Right lobe of liver (tissue), 6 donors: ENCODE results near the gene PADI2. TPM values are rescaled to one million over a fixed set of nuclear protein-coding genes. Genes with fewer than 3 reads are reported as not detected.
A peak's percentile ranks its signal among the peaks of the same experiment; 100 is the strongest.

Experiments used
- ATAC-seq, 4 donors: fragments of 200-7000 bp; cut with Tn5 transposase; one replicate each; pipeline ENCODE4 v1.9.1; 2020; ENCODE audit warnings: mild to moderate bottlenecking in 4 of 4, moderate library complexity in 4 of 4
- DNase-seq, 3 donors: peaks; one replicate each; pipeline ENCODE4 v3.0.0-alpha.2; 2020
- H3K27ac ChIP-seq, 3 donors: fragments of 200-600 bp; one replicate each; pipeline ENCODE4 v1.8.0; 2022
- H3K27me3 ChIP-seq, 2 donors: fragments of 200-600 bp; one replicate each; pipeline ENCODE4 v1.8.0; 2022
- H3K36me3 ChIP-seq, 4 donors: fragments of 200-600 bp; sonication (generic) in 1 of 4; one replicate each; pipeline versions ENCODE4 v1.5.1 to v1.8.0; 2017 to 2022; ENCODE audit warnings: control low read depth in 1 of 4
- H3K4me1 ChIP-seq, 4 donors: fragments of 200-600 bp; sonication (generic) in 1 of 4; one replicate each; pipeline versions ENCODE4 v1.5.1 to v1.8.0; 2017 to 2022; ENCODE audit warnings: control low read depth in 1 of 4
- H3K4me3 ChIP-seq, 3 donors: fragments of 200-600 bp; one replicate each; pipeline ENCODE4 v1.8.0; 2022
- H3K9me3 ChIP-seq, 4 donors: fragments of 200-600 bp; sonication (generic) in 1 of 4; one replicate each; pipeline versions ENCODE4 v1.5.1 to v1.8.0; 2017 to 2022; ENCODE audit warnings: control low read depth in 1 of 4
- CTCF ChIP-seq, 4 donors: fragments of 200-600 bp in 3 of 4; fragments of 450-650 bp in 1 of 4; IDR thresholded peaks; one replicate each; pipeline versions ENCODE4 v1.5.1 to v1.8.0; 2016 to 2022; ENCODE audit warnings: antibody characterized with exemption in 4 of 4, mild to moderate bottlenecking in 2 of 4
- POLR2A ChIP-seq: fragments of 450-650 bp; IDR thresholded peaks from one replicate; pipeline ENCODE4 v1.6.1; 2017; ENCODE audit warnings: antibody characterized with exemption, mild to moderate bottlenecking
- whole genome bisulfite sequencing: methylation state at CpG from one replicate; pipeline ENCODE4 v1.1.6; 2018; ENCODE audit warnings: low coverage, low lambda C conversion rate; ENCODE audit not compliant: insufficient coverage; ENCODE audit errors: missing lambda C conversion rate; 5-methylcytosine and 5-hydroxymethylcytosine counted together
- intact Hi-C, 2 donors: fragments of 100-400 bp; cut with DNase I; formaldehyde crosslinking; loops; one replicate each; pipeline versions ENCODE4 v1.11.2 to v1.14.1; 2022
- long read RNA-seq: library from polyadenylated mRNA; unstranded; transcript quantifications from one replicate; pipeline ENCODE4 v2.0.0, GENCODE V29; 2019
- total RNA-seq, 6 experiments: library from RNA; depleted of rRNA in 2 of 6; stranded (reverse); fragments of >200 nt in 2 of 6; fragmentation: NEBNext Ultra II Directional in 3 of 6; extraction: Animal tissue kit (Norgen Biotek cat#: 25700) in 3 of 6; gene quantifications; one replicate each; pipeline versions ENCODE4 v1.1.0 to v1.2.4, GENCODE V29; 2016 to 2023
- donor health status: DM: no; HTN: yes; CAD: no.
- donor health status: DM: no; HTN: no; CAD: no.
- donor health status: DM: no; HTN: no; CAD: no.
- donor health status: DM: no; HTN: yes; CAD: no.
- donor health status: DM: no; HTN: yes; CAD: no.

PADI2 gene
- 1 to 10 TPM in 1 of 6 experiments, under 1 TPM in 5; 0.20 to 1.4 (median 0.78) TPM for total RNA-seq
- long read RNA-seq, result 0 reads

GRCh38 chr1:17119076-17119772 lies at the start of gene PADI2:
PADI2 (minus strand) TSS chr1:17119451; CDS start chr1:17119371, 80 bp downstream.
- peaks cover 0 to 9% of the 10 kb centered on the region in 2 donors for H3K27me3 ChIP-seq
- intact Hi-C loops, result no loop called here
- peak; percentile 68 to 80 (median 79) for DNase-seq
- H3K36me3 ChIP-seq, result no peaks in the 10 kb centered on the region
- H3K4me1 ChIP-seq, result no peaks in the 10 kb centered on the region
- H3K4me3 ChIP-seq, result peak within 1 kb of the TSS in 2 of 3 donors; percentile 4 to 21
- peak; percentile 78 to 89 (median 86) for ATAC-seq
- 8% methylated on average over 6 of the region's 58 CpGs for WGBS
- no peaks in the 10 kb centered on the region for H3K9me3 ChIP-seq
- H3K27ac ChIP-seq, result no peak within 1 kb of the TSS
- TF ChIP-seq POLR2A (no peak), CTCF (IDR thresholded peaks at IDR 0.05) (no peak)

- H3K27ac ChIP-seq, result no peak overlapping the region
- WGBS, result 48% methylated on average over 9 of the region's 13 CpGs
- DNase-seq (no peak), ATAC-seq (no peak)
- H3K9me3 ChIP-seq, result no peaks in the 10 kb centered on the region
- TF ChIP-seq POLR2A, result no peak
- TF ChIP-seq CTCF (IDR thresholded peaks at IDR 0.05), result no peak
- no peak overlapping the region for H3K4me3 ChIP-seq
- no peaks in the 10 kb centered on the region for H3K4me1 ChIP-seq
- intact Hi-C loops, result no loop called here
- no peaks in the 10 kb centered on the region for H3K36me3 ChIP-seq
- no peaks in the 10 kb centered on the region for H3K27me3 ChIP-seq
Measured at GRCh38 chr1:17168091-17168876, 49.0 kb upstream of the PADI2 start.

GRCh38 chr1:17167786-17168090 lies 48.5 kb upstream of the PADI2 start:
- intact Hi-C loops, result no loop called here
- H3K36me3 ChIP-seq, result no peaks in the 10 kb centered on the region
- H3K9me3 ChIP-seq, result no peaks in the 10 kb centered on the region
- no peaks in the 10 kb centered on the region for H3K27me3 ChIP-seq
- WGBS, result 70% methylated on average over 2 of the region's 5 CpGs
- ATAC-seq, result no peak
- H3K4me1 ChIP-seq, result no peaks in the 10 kb centered on the region
- DNase-seq, result no peak
- no peak overlapping the region for H3K27ac ChIP-seq
- no peak overlapping the region for H3K4me3 ChIP-seq
- TF ChIP-seq POLR2A (no peak), CTCF (IDR thresholded peaks at IDR 0.05) (no peak)

GRCh38 chr1:17167041-17167785 lies 48.0 kb upstream of the PADI2 start:
- TF ChIP-seq CTCF (IDR thresholded peaks at IDR 0.05), result no peak
- TF ChIP-seq POLR2A, result no peak
- no peak for ATAC-seq
- DNase-seq, result no peak

More at GRCh38 chr1:17167041-17167785, 48.0 kb upstream of the PADI2 start:
- Histone ChIP-seq H3K27ac (no peak overlapping the region), H3K4me1 (no peaks in the 10 kb centered on the region), H3K4me3 (no peak overlapping the region), H3K36me3 (no peaks in the 10 kb centered on the region), H3K27me3 (no peaks in the 10 kb centered on the region), H3K9me3 (no peaks in the 10 kb centered on the region)
- intact Hi-C loops, result no loop called here
- 21% methylated on average over 3 of the region's 4 CpGs for WGBS
